ENCODE measurements around the gene IVNS1ABP.

GRCh38 chr1:185260611-185261010, 56.4 kb downstream of the IVNS1ABP start:
- TF ChIP-seq, protein P1, sequence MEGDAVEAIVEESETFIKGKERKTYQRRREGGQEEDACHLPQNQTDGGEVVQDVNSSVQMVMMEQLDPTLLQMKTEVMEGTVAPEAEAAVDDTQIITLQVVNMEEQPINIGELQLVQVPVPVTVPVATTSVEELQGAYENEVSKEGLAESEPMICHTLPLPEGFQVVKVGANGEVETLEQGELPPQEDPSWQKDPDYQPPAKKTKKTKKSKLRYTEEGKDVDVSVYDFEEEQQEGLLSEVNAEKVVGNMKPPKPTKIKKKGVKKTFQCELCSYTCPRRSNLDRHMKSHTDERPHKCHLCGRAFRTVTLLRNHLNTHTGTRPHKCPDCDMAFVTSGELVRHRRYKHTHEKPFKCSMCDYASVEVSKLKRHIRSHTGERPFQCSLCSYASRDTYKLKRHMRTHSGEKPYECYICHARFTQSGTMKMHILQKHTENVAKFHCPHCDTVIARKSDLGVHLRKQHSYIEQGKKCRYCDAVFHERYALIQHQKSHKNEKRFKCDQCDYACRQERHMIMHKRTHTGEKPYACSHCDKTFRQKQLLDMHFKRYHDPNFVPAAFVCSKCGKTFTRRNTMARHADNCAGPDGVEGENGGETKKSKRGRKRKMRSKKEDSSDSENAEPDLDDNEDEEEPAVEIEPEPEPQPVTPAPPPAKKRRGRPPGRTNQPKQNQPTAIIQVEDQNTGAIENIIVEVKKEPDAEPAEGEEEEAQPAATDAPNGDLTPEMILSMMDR (IDR thresholded peaks at IDR 0.05): no peak
- TF ChIP-seq POLR2A (IDR thresholded peaks at IDR 0.05): no peak
